HepG2 (cell line): ENCODE results near the gene TBXA2R. TPM values are rescaled to one million over a fixed set of nuclear protein-coding genes. Genes with fewer than 3 reads are reported as not detected.

Experiments
- E2F1 ChIP-seq: sonication (generic); formaldehyde crosslinking; IDR thresholded peaks from 2 replicates; pipeline ENCODE4 v1.5.0; 2020; ENCODE audit warnings: missing genetic modification reagents
- GRHL1 ChIP-seq: sonication (generic); formaldehyde crosslinking; conservative IDR thresholded peaks from 2 replicates; pipeline ENCODE4 v1.8.0; 2022; ENCODE audit warnings: missing genetic modification reagents
- GTF3A ChIP-seq: sonication (generic); formaldehyde crosslinking; conservative IDR thresholded peaks from 2 replicates; pipeline ENCODE4 v1.4.0; 2020; ENCODE audit warnings: mild to moderate bottlenecking, missing genetic modification reagents
- KAT7 ChIP-seq: IDR thresholded peaks from 2 replicates; pipeline ENCODE4 v1.6.1; 2018; ENCODE audit warnings: borderline replicate concordance, missing compliant biosample characterization
- LRRFIP1 ChIP-seq: sonication (generic); formaldehyde crosslinking; conservative IDR thresholded peaks from 2 replicates; pipeline ENCODE4 v1.4.0; 2020; ENCODE audit warnings: missing genetic modification reagents
- MAFF ChIP-seq: IDR thresholded peaks from 2 replicates; pipeline ENCODE4 v1.6.1; 2011; ENCODE audit warnings: low read depth, low read length, improper control_type of control experiment
- MAX ChIP-seq: IDR thresholded peaks from 2 replicates; pipeline ENCODE4 v1.6.1; 2012; ENCODE audit warnings: inconsistent platforms
- POLR2AphosphoS5 ChIP-seq: IDR thresholded peaks from 2 replicates; pipeline ENCODE4 v1.6.1; 2012; ENCODE audit warnings: low read depth, low read length
- ZBTB42 ChIP-seq: sonication (generic); formaldehyde crosslinking; IDR thresholded peaks from 2 replicates; pipeline ENCODE4 v1.5.0; 2020; ENCODE audit warnings: mild to moderate bottlenecking, missing genetic modification reagents
- ZBTB46 ChIP-seq: sonication (generic); formaldehyde crosslinking; IDR thresholded peaks from 2 replicates; pipeline ENCODE4 v1.4.0; 2020; ENCODE audit warnings: mild to moderate bottlenecking, missing genetic modification reagents, borderline replicate concordance
- ZNF224 ChIP-seq: sonication (generic); formaldehyde crosslinking; IDR thresholded peaks from 2 replicates; pipeline ENCODE4 v1.5.0; 2020; ENCODE audit warnings: mild to moderate bottlenecking, missing genetic modification reagents
- ZNF343 ChIP-seq: sonication (generic); formaldehyde crosslinking; IDR thresholded peaks from 2 replicates; pipeline ENCODE4 v1.4.0; 2020; ENCODE audit warnings: mild to moderate bottlenecking, missing genetic modification reagents
- ZNF552 ChIP-seq: sonication (generic); formaldehyde crosslinking; IDR thresholded peaks from 2 replicates; pipeline ENCODE4 v1.9.0; 2022; ENCODE audit warnings: missing genetic modification reagents, mild to moderate bottlenecking, borderline replicate concordance
- ZNF614 ChIP-seq: IDR thresholded peaks from 2 replicates; pipeline ENCODE4 v1.6.1; 2018; ENCODE audit warnings: missing biosample characterization, missing genetic modification reagents, inconsistent platforms, borderline replicate concordance
- ZSCAN9 ChIP-seq: IDR thresholded peaks from 2 replicates; pipeline ENCODE4 v1.6.1; 2016; ENCODE audit warnings: borderline replicate concordance
- polyA plus RNA-seq, 8 experiments: library from polyadenylated mRNA; depleted of rRNA in 3 of 8; stranded (reverse) in 7 of 8; unstranded in 1 of 8; fragments of >200 nt; fragmentation: Illumina TruSeq in 4 of 8; extraction: Trizol in 4 of 8; gene quantifications; 2 replicates each; pipeline versions ENCODE4 v1.2.1 to v1.2.3, GENCODE V29; 2011 to 2016; ENCODE audit warnings: low read depth in 4 of 8, missing spikeins in 1 of 8, mixed read lengths in 1 of 8; ENCODE audit not compliant: insufficient read depth in 1 of 8
- total RNA-seq, 5 experiments: library from RNA; depleted of rRNA; stranded (reverse); fragments of >200 nt; fragmentation: Illumina TruSeq; extraction: Trizol; gene quantifications; 2 replicates each; pipeline ENCODE4 v1.2.3, GENCODE V29; 2016; ENCODE audit warnings: low read depth in 1 of 5
- TF ChIP-seq, protein P1 (sequence below): sonication (generic); formaldehyde crosslinking; IDR thresholded peaks from 2 replicates; pipeline ENCODE4 v1.8.1; 2023; ENCODE audit warnings: missing genetic modification reagents, inconsistent platforms, borderline replicate concordance
- TF ChIP-seq, protein P2 (sequence below): sonication (generic); formaldehyde crosslinking; IDR thresholded peaks from 2 replicates; pipeline ENCODE4 v1.5.0; 2020; ENCODE audit warnings: missing genetic modification reagents, mild to moderate bottlenecking, borderline replicate concordance

TBXA2R gene
- total and polyA plus RNA-seq, 2 of the 13 experiments (the other 11 are each of a cell fraction or from before 2014, with no cell fraction given), result 0.09 TPM; not detected in 1

DNA sequence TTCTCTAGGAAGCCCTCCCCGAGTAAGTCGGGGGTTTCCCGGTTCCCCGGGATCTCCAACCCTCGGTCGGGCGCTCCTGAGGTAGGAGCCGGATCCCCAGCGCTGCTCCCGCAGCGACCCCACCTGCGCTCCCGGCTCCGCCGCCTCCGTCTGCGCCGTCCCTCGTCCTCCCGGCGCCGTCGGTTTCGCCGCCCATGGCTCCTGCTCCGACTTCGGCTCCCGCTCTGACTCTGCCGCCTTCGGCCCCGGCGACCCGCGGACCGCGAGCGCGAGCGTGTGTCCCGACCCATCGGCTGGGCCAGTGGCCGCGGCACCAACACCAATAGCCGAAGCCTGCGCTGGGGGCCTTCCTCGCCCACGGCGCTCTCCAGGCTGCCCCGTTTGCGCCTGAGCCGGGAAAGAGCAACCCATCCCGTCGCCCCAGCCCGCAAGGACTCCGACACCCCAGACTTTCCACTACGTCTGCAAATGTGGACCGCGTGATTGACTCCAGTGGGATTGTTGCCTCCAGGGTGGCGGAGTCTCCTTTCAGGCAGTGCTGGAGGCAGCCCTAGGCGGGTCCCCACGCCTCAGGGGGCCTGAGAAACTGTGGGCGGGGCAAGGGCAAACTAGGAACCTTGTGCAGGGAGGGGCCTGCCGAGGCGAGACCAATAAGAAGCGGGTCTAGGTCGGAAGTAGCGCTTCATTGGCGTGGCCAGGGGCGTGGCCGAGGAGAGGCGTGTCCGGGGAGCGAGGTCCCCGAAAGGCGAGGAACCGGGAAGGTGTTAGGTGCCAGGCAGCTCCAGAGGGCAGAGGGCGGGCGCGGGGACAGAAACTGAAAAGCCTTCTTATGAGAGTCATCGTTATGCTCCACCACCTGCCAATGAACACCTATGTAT is 20.0 kb upstream of the TBXA2R start, which contains the start of gene CACTIN (continued):
- TF ChIP-seq ZBTB42 (CRISPR knock-in tag) (no peak), ZNF343 (CRISPR knock-in tag) (peak; percentile 57; the same call in 1 of the 2 replicates), MAX (peak; percentile 80), GTF3A (CRISPR knock-in tag) (0 out of 2 replicates have a peak, but pooled peaks have one; percentile 39), ZNF614 (CRISPR knock-in tag) (peak; percentile 76; the same call in 1 of the 2 replicates), E2F1 (CRISPR knock-in tag) (peak; percentile 68; the same call in 1 of the 2 replicates), GRHL1 (CRISPR knock-in tag) (no peak), ZBTB46 (CRISPR knock-in tag) (no peak), POLR2AphosphoS5 (peak; percentile 69), MAFF (peak; percentile 15; the same call in 1 of the 2 replicates), LRRFIP1 (CRISPR knock-in tag) (no peak), ZSCAN9 (CRISPR knock-in tag) (peak; percentile 77), KAT7 (CRISPR knock-in tag) (peak; percentile 69; the same call in 1 of the 2 replicates), ZNF224 (CRISPR knock-in tag) (no peak), ZNF552 (CRISPR knock-in tag) (peak; percentile 63; the same call in 1 of the 2 replicates)
- TF ChIP-seq, protein P1, sequence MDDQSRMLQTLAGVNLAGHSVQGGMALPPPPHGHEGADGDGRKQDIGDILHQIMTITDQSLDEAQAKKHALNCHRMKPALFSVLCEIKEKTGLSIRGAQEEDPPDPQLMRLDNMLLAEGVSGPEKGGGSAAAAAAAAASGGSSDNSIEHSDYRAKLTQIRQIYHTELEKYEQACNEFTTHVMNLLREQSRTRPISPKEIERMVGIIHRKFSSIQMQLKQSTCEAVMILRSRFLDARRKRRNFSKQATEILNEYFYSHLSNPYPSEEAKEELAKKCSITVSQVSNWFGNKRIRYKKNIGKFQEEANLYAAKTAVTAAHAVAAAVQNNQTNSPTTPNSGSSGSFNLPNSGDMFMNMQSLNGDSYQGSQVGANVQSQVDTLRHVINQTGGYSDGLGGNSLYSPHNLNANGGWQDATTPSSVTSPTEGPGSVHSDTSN (CRISPR knock-in tag), result no peak
- TF ChIP-seq, protein P2, sequence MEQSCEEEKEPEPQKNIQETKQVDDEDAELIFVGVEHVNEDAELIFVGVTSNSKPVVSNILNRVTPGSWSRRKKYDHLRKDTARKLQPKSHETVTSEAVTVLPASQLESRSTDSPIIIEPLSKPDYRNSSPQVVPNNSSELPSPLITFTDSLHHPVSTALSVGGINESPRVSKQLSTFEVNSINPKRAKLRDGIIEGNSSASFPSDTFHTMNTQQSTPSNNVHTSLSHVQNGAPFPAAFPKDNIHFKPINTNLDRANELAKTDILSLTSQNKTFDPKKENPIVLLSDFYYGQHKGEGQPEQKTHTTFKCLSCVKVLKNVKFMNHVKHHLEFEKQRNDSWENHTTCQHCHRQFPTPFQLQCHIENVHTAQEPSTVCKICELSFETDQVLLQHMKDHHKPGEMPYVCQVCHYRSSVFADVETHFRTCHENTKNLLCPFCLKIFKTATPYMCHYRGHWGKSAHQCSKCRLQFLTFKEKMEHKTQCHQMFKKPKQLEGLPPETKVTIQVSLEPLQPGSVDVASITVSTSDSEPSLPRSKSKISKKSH (CRISPR knock-in tag), result peak; percentile 64; the same call in 1 of the 2 replicates
